CD14-positive monocyte (primary cell): Measurements from ENCODE around the gene CXCL12. TPM values are rescaled to one million over a fixed set of nuclear protein-coding genes. Genes with fewer than 3 reads are reported as not detected.

Experiments
- DNase-seq, 3 donors: peaks; one replicate each; pipeline ENCODE4 v3.0.0-alpha.2; 2011 to 2022
- H2AFZ ChIP-seq: 2 replicates; pipeline ENCODE4 v1.6.0; 2012; ENCODE audit warnings: mild to moderate bottlenecking, low read depth, low read length, inconsistent platforms; ENCODE audit not compliant: insufficient read depth, poor library complexity, severe bottlenecking
- H3K27ac ChIP-seq, 2 donors: 1 replicate in 1 of 2; 2 replicates in 1 of 2; pipeline ENCODE4 v1.5.1; 2012 to 2013; ENCODE audit warnings: low read length in 2 of 2, control low read depth in 1 of 2, inconsistent platforms in 1 of 2, low read depth in 1 of 2, mild to moderate bottlenecking in 1 of 2
- H3K27me3 ChIP-seq, 2 donors: one replicate each; pipeline versions ENCODE4 v1.6.0 to v1.6.1; 2011 to 2013; ENCODE audit warnings: low read length in 2 of 2; ENCODE audit not compliant: control insufficient read depth in 2 of 2, insufficient read depth in 2 of 2
- H3K36me3 ChIP-seq, 2 donors: replicated peaks in 1 of 2; 1 replicate in 1 of 2; 2 replicates in 1 of 2; pipeline versions ENCODE4 v1.5.1 to v1.6.1; 2012 to 2013; ENCODE audit warnings: low read length in 2 of 2, control low read depth in 1 of 2, inconsistent platforms in 1 of 2, mild to moderate bottlenecking in 1 of 2; ENCODE audit not compliant: insufficient read depth in 2 of 2, control insufficient read depth in 1 of 2
- H3K4me1 ChIP-seq, 2 donors: 1 replicate in 1 of 2; 2 replicates in 1 of 2; pipeline versions ENCODE4 v1.5.1 to v1.6.1; 2012 to 2013; ENCODE audit warnings: low read length in 2 of 2, control low read depth in 1 of 2, inconsistent platforms in 1 of 2, mild to moderate bottlenecking in 1 of 2, moderate library complexity in 1 of 2; ENCODE audit not compliant: insufficient read depth in 2 of 2, control insufficient read depth in 1 of 2
- H3K4me2 ChIP-seq: replicated peaks from 2 replicates; pipeline ENCODE3; 2012; ENCODE audit warnings: low read length, moderate library complexity, mild to moderate bottlenecking; ENCODE audit not compliant: poor library complexity, severe bottlenecking; ENCODE audit errors: extremely low read depth
- H3K4me3 ChIP-seq, 3 experiments: fragments of 200-600 bp in 1 of 3; sonication (generic) in 1 of 3; replicated peaks in 1 of 3; 1 replicate in 2 of 3; 2 replicates in 1 of 3; pipeline ENCODE4 v1.5.1; 2011 to 2013; ENCODE audit warnings: low read length in 3 of 3, mild to moderate bottlenecking in 3 of 3, control low read depth in 2 of 3, low read depth in 2 of 3, inconsistent platforms in 1 of 3, moderate library complexity in 1 of 3
- H3K79me2 ChIP-seq: 2 replicates; pipeline ENCODE4 v1.6.0; 2012; ENCODE audit warnings: mild to moderate bottlenecking, control low read depth, inconsistent platforms, low read length, moderate library complexity; ENCODE audit not compliant: insufficient read depth
- H3K9ac ChIP-seq: 2 replicates; pipeline ENCODE4 v1.6.0; 2017; ENCODE audit warnings: low read length, mild to moderate bottlenecking; ENCODE audit not compliant: insufficient read depth, poor library complexity, severe bottlenecking
- H3K9me3 ChIP-seq, 2 donors: replicated peaks in 1 of 2; 1 replicate in 1 of 2; 2 replicates in 1 of 2; pipeline versions ENCODE4 v1.5.1 to v1.6.1; 2012 to 2013; ENCODE audit warnings: low read length in 2 of 2, control low read depth in 1 of 2; ENCODE audit not compliant: control insufficient read depth in 1 of 2, insufficient read depth in 1 of 2
- H4K20me1 ChIP-seq: 2 replicates; pipeline ENCODE4 v1.6.0; 2012; ENCODE audit warnings: mild to moderate bottlenecking, low read length, control low read depth, moderate library complexity; ENCODE audit not compliant: insufficient read depth
- H3K27ac Mint-ChIP-seq, 7 donors: one replicate each; pipeline ENCODE4 v1.8.0; 2020; ENCODE audit warnings: mild to moderate bottlenecking in 7 of 7, mixed read lengths in 7 of 7, moderate library complexity in 6 of 7, inconsistent platforms in 2 of 7
- H3K27me3 Mint-ChIP-seq, 3 donors: one replicate each; pipeline ENCODE4 v1.8.0; 2021 to 2022; ENCODE audit warnings: low read depth in 3 of 3, mild to moderate bottlenecking in 3 of 3, mixed read lengths in 3 of 3, moderate library complexity in 3 of 3, inconsistent platforms in 1 of 3
- H3K36me3 Mint-ChIP-seq, 2 donors: one replicate each; pipeline ENCODE4 v1.8.0; 2020; ENCODE audit warnings: mixed read lengths in 2 of 2, inconsistent platforms in 1 of 2, mild to moderate bottlenecking in 1 of 2
- H3K4me1 Mint-ChIP-seq: one replicate; pipeline ENCODE4 v1.8.0; 2020; ENCODE audit warnings: mild to moderate bottlenecking, mixed read lengths
- H3K4me3 Mint-ChIP-seq, 2 donors: one replicate each; pipeline ENCODE4 v1.8.0; 2020; ENCODE audit warnings: mild to moderate bottlenecking in 2 of 2, mixed read lengths in 2 of 2, moderate library complexity in 1 of 2
- H3K9me3 Mint-ChIP-seq, 7 donors: one replicate each; pipeline ENCODE4 v1.8.0; 2020 to 2022; ENCODE audit warnings: mixed read lengths in 7 of 7, mild to moderate bottlenecking in 6 of 7, moderate library complexity in 6 of 7, inconsistent platforms in 2 of 7
- CTCF ChIP-seq: fragments of 200-600 bp; IDR thresholded peaks from one replicate; pipeline ENCODE4 v1.8.0; 2022; ENCODE audit warnings: antibody characterized with exemption, mild to moderate bottlenecking
- WGBS: methylation state at CpG from one replicate; pipeline ENCODE4 v1.1.5; 2013; ENCODE audit warnings: missing lambda C conversion rate; ENCODE audit not compliant: insufficient coverage; 5-methylcytosine and 5-hydroxymethylcytosine counted together
- intact Hi-C, 2 donors: fragments of 100-400 bp; cut with micrococcal nuclease; formaldehyde crosslinking; loops; one replicate each; pipeline versions ENCODE4 v1.15.0 to v1.15.1; 2023
- polyA plus RNA-seq, 3 donors: library from polyadenylated mRNA; depleted of rRNA in 1 of 3; unstranded in 2 of 3; stranded (reverse) in 1 of 3; fragments of 300-500 nt in 2 of 3; fragments of >200 nt in 1 of 3; fragmentation: Illumina TruSeq in 2 of 3; gene quantifications; 1 replicate in 2 of 3; 2 replicates in 1 of 3; pipeline ENCODE4 v1.2.3, GENCODE V29; 2012 to 2021

The CXCL12 gene
- polyA plus RNA-seq, 3 donors = 0.21 TPM; not detected in 2

- Mint-ChIP-seq H3K9me3 (peaks cover 0 to 2% (median 0%) of the 10 kb centered on the region in 7 donors), H3K4me1 (no peaks in the 10 kb centered on the region), H3K4me3 (no peak overlapping the region), H3K27ac (no peak overlapping the region), H3K36me3 (no peaks in the 10 kb centered on the region), H3K27me3 (peaks cover 2 to 7% (median 2%) of the 10 kb centered on the region in 3 donors)
- H3K27ac ChIP-seq = no peak overlapping the region
- intact Hi-C loops = no loop called here
- H3K79me2 ChIP-seq = no peaks in the 10 kb centered on the region
- H3K4me3 ChIP-seq = no peak overlapping the region
- H3K9me3 ChIP-seq = no peaks in the 10 kb centered on the region
- no peak for TF ChIP-seq CTCF
- no peaks in the 10 kb centered on the region for H3K4me1 ChIP-seq
- no peak for DNase-seq
- H3K9ac ChIP-seq = no peak overlapping the region
- no peak overlapping the region for H3K4me2 ChIP-seq
- no peaks in the 10 kb centered on the region for H4K20me1 ChIP-seq
- 92% methylated on average over 2 of the region's 2 CpGs for WGBS
- H3K27me3 ChIP-seq = no peaks in the 10 kb centered on the region
- no peaks in the 10 kb centered on the region for H3K36me3 ChIP-seq
- H2AFZ ChIP-seq = no peak overlapping the region
Observed at GRCh38 chr10:44363716-44364115, 21.2 kb downstream of the CXCL12 start.

GRCh38 chr10:44362866-44363711, 21.8 kb downstream of the CXCL12 start:
- H3K9ac ChIP-seq = no peak overlapping the region
- H3K4me3 ChIP-seq = no peak overlapping the region
- no peaks in the 10 kb centered on the region for H4K20me1 ChIP-seq
- Mint-ChIP-seq H3K4me1 (no peaks in the 10 kb centered on the region), H3K27ac (no peak overlapping the region), H3K36me3 (no peaks in the 10 kb centered on the region), H3K4me3 (no peak overlapping the region), H3K27me3 (peaks cover 2 to 7% (median 4%) of the 10 kb centered on the region in 3 donors), H3K9me3 (peaks cover 0 to 2% (median 0%) of the 10 kb centered on the region in 7 donors)
- WGBS = 78% methylated on average over 11 of the region's 13 CpGs
- no peak for DNase-seq
- TF ChIP-seq CTCF = no peak
- H3K27ac ChIP-seq = no peak overlapping the region
- intact Hi-C loops = no loop called here
- H3K4me2 ChIP-seq = no peak overlapping the region
- no peaks in the 10 kb centered on the region for H3K36me3 ChIP-seq
- no peaks in the 10 kb centered on the region for H3K9me3 ChIP-seq
- H2AFZ ChIP-seq = no peak overlapping the region
- no peaks in the 10 kb centered on the region for H3K4me1 ChIP-seq
- no peaks in the 10 kb centered on the region for H3K27me3 ChIP-seq
- H3K79me2 ChIP-seq = no peaks in the 10 kb centered on the region
